ENCODE results near the gene TRIM8.
A peak's percentile ranks its signal among the peaks of the same experiment; 100 is the strongest.

Gene TRIM8

GRCh38 chr10:102642736-102643335 lies 1.4 kb upstream of the TRIM8 start:
- peak; percentile 67; the same call in 1 of the 2 replicates for TF ChIP-seq YY1 (IDR thresholded peaks at IDR 0.05; ENCODE audit: low read depth)
- peak; percentile 22; the same call in 1 of the 2 replicates for TF ChIP-seq EP300 (IDR thresholded peaks at IDR 0.05; ENCODE audit: borderline replicate concordance)
- peak; percentile 30; the same call in 1 of the 2 replicates for TF ChIP-seq ZBTB7A (IDR thresholded peaks at IDR 0.05; ENCODE audit: low read depth)
- no peak; the same call in 1 of the 2 replicates for TF ChIP-seq TAF1 (IDR thresholded peaks at IDR 0.05; ENCODE audit: low read depth)

- TF ChIP-seq REST (IDR thresholded peaks at IDR 0.05; ENCODE audit: low read depth), result no peak
- TF ChIP-seq ZBTB7A (IDR thresholded peaks at IDR 0.05; ENCODE audit: low read depth), result peak; percentile 88
- TF ChIP-seq FOXM1 (IDR thresholded peaks at IDR 0.05; ENCODE audit: borderline replicate concordance, low read depth), result no peak
- TF ChIP-seq YY1 (IDR thresholded peaks at IDR 0.05; ENCODE audit: low read depth), result peak; percentile 60
- no peak for TF ChIP-seq NFIC (IDR thresholded peaks at IDR 0.05)
- no peak for TF ChIP-seq RAD21 (IDR thresholded peaks at IDR 0.05; ENCODE audit: low read depth)
- TF ChIP-seq CEBPB (IDR thresholded peaks at IDR 0.05), result no peak
- TF ChIP-seq TCF12 (IDR thresholded peaks at IDR 0.05; ENCODE audit: low read depth), result peak; percentile 6; the same call in 1 of the 2 replicates
- TF ChIP-seq CREB1 (IDR thresholded peaks at IDR 0.05; ENCODE audit: low read depth), result no peak
- TF ChIP-seq USF1 (IDR thresholded peaks at IDR 0.05), result no peak; the same call in 1 of the 2 replicates
- no peak for TF ChIP-seq MAX (IDR thresholded peaks at IDR 0.05)
- no peak; the same call in 1 of the 2 replicates for TF ChIP-seq EGR1 (IDR thresholded peaks at IDR 0.05)
- TF ChIP-seq TAF1 (IDR thresholded peaks at IDR 0.05; ENCODE audit: low read depth), result peak; percentile 17; the same call in 1 of the 2 replicates
- TF ChIP-seq TEAD4 (IDR thresholded peaks at IDR 0.05), result no peak; the same call in 1 of the 2 replicates
- TF ChIP-seq EP300 (IDR thresholded peaks at IDR 0.05; ENCODE audit: borderline replicate concordance), result 0 out of 2 replicates have a peak, but pooled peaks have one; percentile 5
These were observed 778 bp upstream of the TRIM8 start for GRCh38 chr10:102643336-102644065.

GRCh38 chr10:102644646-102645387 lies 538 bp downstream of the TRIM8 start:
- TF ChIP-seq YY1 (IDR thresholded peaks at IDR 0.05; ENCODE audit: low read depth) (no peak; the same call in 1 of the 2 replicates), TAF1 (IDR thresholded peaks at IDR 0.05; ENCODE audit: low read depth) (no peak), EP300 (IDR thresholded peaks at IDR 0.05; ENCODE audit: borderline replicate concordance) (no peak), NFIC (IDR thresholded peaks at IDR 0.05) (peak; percentile 55), RAD21 (IDR thresholded peaks at IDR 0.05; ENCODE audit: low read depth) (peak; percentile 47; the same call in 1 of the 2 replicates), REST (IDR thresholded peaks at IDR 0.05; ENCODE audit: low read depth) (no peak), ZBTB7A (IDR thresholded peaks at IDR 0.05; ENCODE audit: low read depth) (no peak; the same call in 1 of the 2 replicates), CEBPB (IDR thresholded peaks at IDR 0.05) (no peak), FOXM1 (IDR thresholded peaks at IDR 0.05; ENCODE audit: borderline replicate concordance, low read depth) (no peak), EGR1 (IDR thresholded peaks at IDR 0.05) (peak; percentile 37; the same call in 1 of the 2 replicates), USF1 (IDR thresholded peaks at IDR 0.05) (peak; percentile 40; the same call in 1 of the 2 replicates), CREB1 (IDR thresholded peaks at IDR 0.05; ENCODE audit: low read depth) (no peak), TCF12 (IDR thresholded peaks at IDR 0.05; ENCODE audit: low read depth) (peak; percentile 79), MAX (IDR thresholded peaks at IDR 0.05) (peak; percentile 99), TEAD4 (IDR thresholded peaks at IDR 0.05) (no peak; the same call in 1 of the 2 replicates)

- TF ChIP-seq RAD21 (IDR thresholded peaks at IDR 0.05; ENCODE audit: low read depth), result no peak
- no peak for TF ChIP-seq EP300 (IDR thresholded peaks at IDR 0.05; ENCODE audit: borderline replicate concordance)
- no peak for TF ChIP-seq FOXM1 (IDR thresholded peaks at IDR 0.05; ENCODE audit: borderline replicate concordance, low read depth)
- no peak for TF ChIP-seq CREB1 (IDR thresholded peaks at IDR 0.05; ENCODE audit: low read depth)
- no peak for TF ChIP-seq TCF12 (IDR thresholded peaks at IDR 0.05; ENCODE audit: low read depth)
- 0 out of 2 replicates have a peak, but pooled peaks have one; percentile 6 for TF ChIP-seq TAF1 (IDR thresholded peaks at IDR 0.05; ENCODE audit: low read depth)
- TF ChIP-seq MAX (IDR thresholded peaks at IDR 0.05), result no peak
- no peak for TF ChIP-seq REST (IDR thresholded peaks at IDR 0.05; ENCODE audit: low read depth)
- no peak for TF ChIP-seq NFIC (IDR thresholded peaks at IDR 0.05)
- no peak for TF ChIP-seq CEBPB (IDR thresholded peaks at IDR 0.05)
- peak; percentile 79 for TF ChIP-seq YY1 (IDR thresholded peaks at IDR 0.05; ENCODE audit: low read depth)
- TF ChIP-seq USF1 (IDR thresholded peaks at IDR 0.05), result no peak
- no peak for TF ChIP-seq EGR1 (IDR thresholded peaks at IDR 0.05)
- 0 out of 2 replicates have a peak, but pooled peaks have one; percentile 11 for TF ChIP-seq TEAD4 (IDR thresholded peaks at IDR 0.05)
- no peak; the same call in 1 of the 2 replicates for TF ChIP-seq ZBTB7A (IDR thresholded peaks at IDR 0.05; ENCODE audit: low read depth)
These were observed 1.1 kb downstream of the TRIM8 start for GRCh38 chr10:102645388-102645740.
